GM19395 (cell line): ENCODE measurements around the gene PEAR1.

Experiments used
- ATAC-seq: cut with Tn5 transposase; IDR thresholded peaks from one replicate; pipeline ENCODE4 v1.9.1; 2021; ENCODE audit warnings: mild to moderate bottlenecking, moderate library complexity; ENCODE audit not compliant: unreplicated experiment

The PEAR1 gene

GRCh38 chr1:156935505-156936128, 42.1 kb downstream of the PEAR1 start:
- no peak for ATAC-seq

- ATAC-seq: no peak
Observed at GRCh38 chr1:156936191-156936590, 42.7 kb downstream of the PEAR1 start.

- ATAC-seq: no peak
Observed at GRCh38 chr1:156936721-156937220, 43.3 kb downstream of the PEAR1 start.

- ATAC-seq: no peak
Observed at GRCh38 chr1:156937883-156938282, 44.4 kb downstream of the PEAR1 start.

- no peak for ATAC-seq
Observed at GRCh38 chr1:156938813-156939212, 45.3 kb downstream of the PEAR1 start.

DNA sequence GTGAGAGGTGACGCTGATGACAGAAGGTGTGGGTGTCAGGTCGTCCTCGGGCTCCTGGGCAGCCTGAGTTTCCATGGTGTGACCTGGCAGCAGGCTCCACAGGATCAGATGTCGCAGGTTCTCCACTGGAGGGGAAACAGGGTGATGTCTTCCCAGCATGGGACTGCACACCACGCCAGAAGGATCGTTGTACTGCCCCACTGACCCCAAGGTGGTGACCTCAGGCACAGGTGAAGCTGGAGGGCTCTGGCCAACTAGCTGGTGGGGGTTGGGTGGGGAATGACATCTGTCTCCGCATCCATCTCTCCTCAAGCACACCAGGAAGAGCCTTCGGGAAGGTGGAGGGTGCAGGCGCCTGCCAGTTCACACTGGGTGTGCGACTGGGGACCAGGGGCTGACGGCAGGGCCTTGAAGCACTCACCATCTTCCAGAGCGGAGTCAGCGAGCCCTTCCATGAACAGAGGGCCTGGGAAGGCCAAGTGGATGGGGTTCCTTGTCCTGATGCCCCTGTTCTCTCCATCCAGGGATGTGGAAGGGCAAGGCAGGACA, 46.3 kb downstream of the PEAR1 start:
- ATAC-seq: no peak

DNA sequence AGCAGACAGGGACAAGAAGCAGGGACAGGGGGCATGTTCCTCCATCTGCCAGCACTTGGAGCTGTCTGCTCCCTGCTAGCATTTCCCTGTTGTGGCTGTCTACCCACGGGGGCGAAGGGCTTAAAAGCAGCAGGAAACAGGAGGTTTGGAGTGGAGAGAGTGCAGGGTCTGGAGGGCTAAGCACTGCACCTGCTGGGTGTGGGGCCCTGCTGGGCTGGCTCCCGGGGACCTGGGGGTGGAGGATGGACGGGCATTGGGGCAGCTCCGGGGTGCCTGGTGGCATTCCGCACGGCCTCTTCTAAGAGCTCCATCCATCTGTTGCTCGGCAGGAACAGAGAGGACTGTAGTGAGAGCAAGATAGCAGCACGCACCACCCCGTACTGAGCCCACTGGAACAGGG, 48.2 kb downstream of the PEAR1 start:
- no peak for ATAC-seq

DNA sequence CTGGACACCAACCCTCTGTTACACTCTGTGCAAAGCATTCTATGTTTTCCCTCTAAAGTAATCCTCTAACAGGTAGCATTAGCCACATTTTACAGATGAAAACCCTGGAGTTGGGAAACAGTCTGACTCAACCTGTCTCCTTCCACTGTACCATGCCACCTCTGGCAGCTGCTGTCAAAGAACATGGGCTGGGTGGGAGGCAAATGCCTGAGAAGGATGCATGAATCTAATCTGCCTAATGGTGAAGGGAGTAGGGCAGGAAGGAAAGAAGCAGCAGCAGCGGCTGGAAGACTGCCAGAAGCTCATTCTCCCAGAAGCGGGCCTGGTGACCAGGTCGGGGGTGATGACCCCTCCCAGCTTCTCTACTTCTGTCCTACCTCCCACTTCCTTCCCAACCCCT, 48.7 kb downstream of the PEAR1 start:
- ATAC-seq: no peak

DNA sequence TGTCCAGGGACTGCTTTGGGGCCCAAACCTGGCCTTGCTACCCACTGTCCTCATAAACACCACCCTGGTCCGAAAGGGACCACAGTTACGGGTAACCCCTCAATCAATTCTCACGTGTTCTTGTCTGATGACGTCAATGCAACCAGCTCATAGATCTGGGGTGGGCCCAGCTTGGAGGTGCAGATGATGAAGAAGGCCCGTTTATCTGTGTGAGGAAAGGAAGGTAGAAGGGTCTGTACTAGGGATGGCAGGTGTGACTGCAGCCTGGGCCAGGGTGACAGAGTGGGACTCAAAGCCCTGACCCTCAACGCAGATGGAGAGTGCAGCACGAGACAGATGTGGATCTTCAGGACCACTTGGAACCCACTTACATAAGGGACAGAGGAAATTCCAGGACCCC, 49.1 kb downstream of the PEAR1 start:
- no peak for ATAC-seq

DNA sequence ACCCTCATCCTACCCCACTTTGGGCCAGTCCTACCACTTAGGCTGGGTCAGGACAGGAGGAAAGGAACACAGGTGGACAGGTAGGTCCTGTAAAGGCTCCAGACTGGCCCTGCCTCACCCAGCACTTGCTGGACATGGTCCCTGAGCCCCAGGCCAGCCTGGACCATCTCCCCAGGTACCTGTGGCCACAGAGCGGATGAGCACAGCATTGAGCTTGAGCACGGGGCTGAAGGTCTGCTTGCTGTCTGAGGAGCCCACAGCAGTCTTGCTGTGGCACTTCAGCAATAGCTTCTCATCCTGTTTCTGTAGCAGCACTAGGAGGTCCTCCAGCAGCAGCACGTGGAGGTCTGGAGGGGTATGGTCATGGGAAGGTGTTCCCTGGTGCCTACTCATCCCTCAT, 50.2 kb downstream of the PEAR1 start:
- ATAC-seq: no peak

DNA sequence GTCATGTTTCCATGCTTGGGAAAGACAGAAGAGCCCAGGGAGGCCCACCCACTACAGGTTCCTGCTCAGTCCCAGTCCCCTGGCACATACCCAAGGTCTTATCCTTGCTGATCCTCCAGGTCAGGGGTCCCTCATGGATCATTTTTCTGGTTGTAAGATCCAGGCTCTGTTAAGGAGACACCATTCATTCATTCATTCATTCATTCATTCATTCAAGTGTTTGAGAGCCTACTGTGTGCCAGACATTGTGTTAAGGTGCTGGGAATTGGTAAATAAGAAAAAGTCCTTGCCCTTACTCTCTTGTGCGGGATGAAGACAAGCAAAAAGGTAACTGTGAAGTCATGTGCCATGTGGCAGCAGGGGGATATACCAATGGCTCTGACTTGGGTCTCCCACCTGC, 50.8 kb downstream of the PEAR1 start:
- ATAC-seq: no peak

DNA sequence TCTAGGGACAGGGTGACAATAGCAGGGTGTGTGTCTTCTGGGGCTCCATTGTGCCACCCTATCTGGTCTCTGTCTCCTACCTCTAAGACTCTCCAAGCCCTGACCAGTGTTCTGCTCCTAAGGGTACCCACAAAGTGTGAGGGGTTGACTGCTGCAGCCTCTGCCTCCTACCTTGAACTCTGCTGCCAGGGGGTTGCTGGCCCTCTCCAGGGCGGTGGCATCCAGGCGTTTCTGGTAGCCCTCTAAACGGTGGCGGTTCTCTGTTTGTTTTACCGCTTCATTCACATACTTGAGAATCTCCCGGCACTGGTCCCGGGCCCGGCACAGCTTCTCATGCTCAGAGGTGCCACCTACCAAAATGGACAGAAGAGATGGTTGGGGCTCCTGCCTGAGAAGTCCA, 51.3 kb downstream of the PEAR1 start:
- no peak for ATAC-seq

DNA sequence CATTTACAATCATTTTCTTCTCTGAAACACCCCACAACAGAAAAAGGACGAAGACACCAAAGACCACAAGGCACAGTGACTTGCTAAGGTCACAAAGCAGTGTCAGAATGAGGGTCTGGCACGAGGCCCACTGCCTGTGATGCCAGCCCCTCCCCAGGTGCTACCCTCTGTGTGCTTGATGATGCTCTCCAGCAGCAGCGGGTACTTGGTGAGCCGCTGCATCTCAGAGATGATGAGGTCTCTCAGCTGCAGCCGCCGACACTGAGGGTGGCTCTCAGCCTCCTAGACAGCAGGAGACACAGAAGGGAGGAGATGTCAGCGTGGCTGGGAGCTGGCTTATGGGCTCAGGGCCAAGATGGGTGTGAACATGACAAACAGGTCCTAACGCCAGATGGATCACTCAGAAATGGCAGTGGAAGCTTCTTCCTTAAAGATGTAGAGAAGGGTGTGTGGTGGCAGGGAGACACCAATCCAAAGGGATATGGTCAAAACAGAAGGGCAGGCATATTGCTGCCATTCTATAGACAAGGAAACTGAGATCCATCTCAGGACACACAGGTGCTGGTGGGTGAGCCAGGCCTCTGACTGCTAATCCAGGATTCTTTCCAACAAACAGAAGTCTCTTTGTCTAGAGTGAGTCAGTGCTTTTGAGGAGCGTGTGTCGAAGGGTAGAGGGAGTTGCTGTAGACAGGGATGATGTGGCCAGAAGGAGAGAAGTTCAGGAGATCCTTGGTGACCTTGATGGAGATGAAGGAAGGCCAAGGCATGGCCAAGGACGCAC, 52.6 kb downstream of the PEAR1 start:
- no peak for ATAC-seq

- no peak for ATAC-seq
Observed at GRCh38 chr1:156947127-156947526, 53.6 kb downstream of the PEAR1 start.

GRCh38 chr1:156947818-156948525, 54.5 kb downstream of the PEAR1 start:
- ATAC-seq: no peak

- ATAC-seq: no peak
Observed at GRCh38 chr1:156948708-156949107, 55.2 kb downstream of the PEAR1 start.

DNA sequence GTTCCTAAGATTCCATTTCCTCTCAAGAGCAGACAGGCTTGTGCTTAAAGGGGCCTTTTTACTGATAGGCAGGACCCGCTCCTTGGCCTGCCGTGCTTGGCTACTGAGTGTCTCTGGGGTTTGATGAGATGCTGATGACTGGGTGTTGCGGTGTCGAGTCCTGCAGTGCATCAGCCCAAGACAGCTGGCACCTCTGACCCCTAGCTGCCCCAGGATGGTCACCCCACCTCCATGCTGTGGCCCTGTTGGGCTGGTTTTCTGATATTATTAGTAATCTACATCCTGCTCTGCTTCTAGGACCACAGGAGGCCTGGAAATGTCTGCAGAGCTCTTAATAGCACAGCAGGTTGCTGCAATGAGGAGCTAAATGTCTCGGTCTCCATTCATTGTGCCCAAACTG, 55.6 kb downstream of the PEAR1 start:
- ATAC-seq: no peak

DNA sequence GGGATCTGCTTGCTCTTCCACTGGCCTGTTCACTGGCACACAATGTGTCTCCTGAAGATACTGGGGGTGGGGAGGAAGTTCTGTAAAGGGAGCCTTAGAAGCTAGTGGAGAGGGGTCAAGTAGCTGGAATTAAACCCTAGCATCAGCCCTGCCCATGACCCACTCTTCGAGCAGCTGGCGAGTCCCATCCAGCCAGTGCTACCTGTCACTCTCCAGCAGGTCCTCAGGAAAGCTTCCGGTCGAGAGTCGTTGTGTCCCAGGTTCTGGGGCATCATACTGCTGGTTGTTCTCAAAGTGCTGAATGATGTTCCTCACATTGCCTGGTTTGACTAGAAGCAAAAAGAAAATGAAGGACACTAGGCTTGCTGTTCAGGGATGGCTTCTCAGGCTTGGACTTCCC, 57.9 kb downstream of the PEAR1 start:
- no peak for ATAC-seq

GRCh38 chr1:156953571-156953970, 60.1 kb downstream of the PEAR1 start:
- ATAC-seq: no peak

DNA sequence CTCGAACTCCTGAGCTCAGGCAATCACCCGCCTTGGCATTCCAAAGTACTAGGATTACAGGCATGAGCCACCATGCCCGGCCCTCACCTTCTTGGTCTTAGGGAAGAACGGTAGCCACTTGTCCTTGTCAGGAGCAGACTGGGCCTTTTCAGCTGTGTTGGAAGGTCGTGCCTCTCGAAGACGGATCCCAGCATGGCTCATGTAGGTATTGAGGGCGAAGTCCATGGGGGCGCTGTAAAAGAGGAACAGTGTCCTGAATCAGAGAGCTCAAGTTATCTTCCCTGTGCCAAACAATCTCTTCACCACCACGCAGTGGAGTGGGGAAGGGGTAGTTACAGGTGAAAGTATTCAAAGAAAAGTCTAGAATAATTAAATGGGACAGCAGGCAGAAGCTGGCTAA, 62.8 kb downstream of the PEAR1 start:
- no peak for ATAC-seq

DNA sequence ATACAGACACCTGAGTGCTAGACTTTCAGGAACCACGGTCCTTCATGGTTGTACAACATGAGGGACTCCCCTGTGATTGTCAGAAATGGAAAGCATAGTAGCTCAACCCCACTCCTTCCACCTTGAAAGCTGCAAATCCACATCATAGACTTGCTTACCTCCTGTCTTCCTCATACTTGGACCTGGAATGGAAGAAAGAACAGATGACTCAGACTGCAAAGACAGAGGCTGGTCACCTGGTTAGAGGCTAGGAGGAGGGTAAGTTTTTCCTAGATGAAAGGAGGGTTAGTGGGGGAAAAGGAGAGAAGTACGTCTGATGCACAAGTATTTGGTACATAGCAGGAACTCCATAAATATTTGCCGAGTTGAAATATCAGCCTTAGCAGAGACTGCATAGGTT, 64.1 kb downstream of the PEAR1 start:
- ATAC-seq: no peak
